Limb (tissue), 2 donors: ENCODE data around the gene PERP.

Experiments used
- DNase-seq, 2 donors: peaks; one replicate each; pipeline ENCODE4 v3.0.0-alpha.2; 2016; ENCODE audit errors: extremely low spot score in 2 of 2

PERP gene

GRCh38 chr6:138052783-138053182 lies 54.4 kb downstream of the PERP start:
- DNase-seq: no peak

- no peak for DNase-seq
Measured at GRCh38 chr6:138044972-138045371, 62.2 kb downstream of the PERP start.

GRCh38 chr6:138044458-138044857 lies 62.8 kb downstream of the PERP start:
- no peak for DNase-seq
